NCI-H748 (cell line): ENCODE results near the gene FAHD2B.
"Not testable (repeated sequence)": the region's sequence is repeated elsewhere in the genome, so short reads cannot be mapped to it uniquely, and the experiment has no call there.

Source experiments
- DNase-seq: peaks from one replicate; lab custom pipeline; 2025; ENCODE audit not compliant: unreplicated experiment; lab: John Stamatoyannopoulos, UW

The FAHD2B gene

GRCh38 chr2:97094772-97095611 is at the start of gene FAHD2B:
FAHD2B (minus strand) TSS chr2:97094882; CDS start chr2:97091706, 3,176 bp downstream.
- DNase-seq, result peak; percentile 50

- DNase-seq, result not testable (repeated sequence)
These were observed 49.3 kb upstream of the FAHD2B start for GRCh38 chr2:97144016-97144415.

- DNase-seq, result not testable (repeated sequence)
These were observed 34.4 kb upstream of the FAHD2B start for GRCh38 chr2:97129090-97129489.

- DNase-seq, result not testable (repeated sequence)
These were observed 19.2 kb upstream of the FAHD2B start for GRCh38 chr2:97113882-97114255.

- not testable (repeated sequence) for DNase-seq
These were observed 18.6 kb upstream of the FAHD2B start, which contains the start of gene ANKRD36 for GRCh38 chr2:97113050-97113881. ANKRD36 (plus strand) TSS chr2:97113153; CDS start chr2:97113740, 587 bp downstream.

- DNase-seq, result not testable (repeated sequence)
These were observed 17.8 kb upstream of the FAHD2B start for GRCh38 chr2:97112320-97113049.

GRCh38 chr2:97111246-97111645 is 16.6 kb upstream of the FAHD2B start:
- DNase-seq, result not testable (repeated sequence)

GRCh38 chr2:97106878-97107277 is 12.2 kb upstream of the FAHD2B start:
- DNase-seq, result not testable (repeated sequence)

GRCh38 chr2:97098786-97099372 is 4.2 kb upstream of the FAHD2B start:
- DNase-seq, result not testable (repeated sequence)

- DNase-seq, result no peak
These were observed 979 bp upstream of the FAHD2B start for GRCh38 chr2:97095661-97096060.

GRCh38 chr2:97093983-97094771 is 505 bp downstream of the FAHD2B start:
- DNase-seq, result not testable (repeated sequence)

- DNase-seq, result not testable (repeated sequence)
These were observed 1.7 kb downstream of the FAHD2B start for GRCh38 chr2:97092946-97093345.

- DNase-seq, result not testable (repeated sequence)
These were observed 6.0 kb downstream of the FAHD2B start for GRCh38 chr2:97088706-97089105.

GRCh38 chr2:97085093-97085492 is 9.6 kb downstream of the FAHD2B start:
- not testable (repeated sequence) for DNase-seq

- DNase-seq, result not testable (repeated sequence)
These were observed 11.2 kb downstream of the FAHD2B start for GRCh38 chr2:97083516-97083915.

GRCh38 chr2:97082206-97082605 is 12.5 kb downstream of the FAHD2B start:
- DNase-seq, result not testable (repeated sequence)

GRCh38 chr2:97080855-97081254 is 13.8 kb downstream of the FAHD2B start:
- not testable (repeated sequence) for DNase-seq

GRCh38 chr2:97077213-97077612 is 17.5 kb downstream of the FAHD2B start:
- not testable (repeated sequence) for DNase-seq

GRCh38 chr2:97070915-97071314 is 23.8 kb downstream of the FAHD2B start:
- DNase-seq, result not testable (repeated sequence)

- DNase-seq, result not testable (repeated sequence)
These were observed 26.0 kb downstream of the FAHD2B start for GRCh38 chr2:97068722-97069121.
